GM06990 (cell line): ENCODE data around the gene TLE2.

ENCODE experiments used
- DNase-seq: peaks from one replicate; pipeline ENCODE4 v3.0.0-alpha.2; 2011; ENCODE audit not compliant: insufficient read length; ENCODE audit errors: extremely low read depth
- H3K27me3 ChIP-seq: replicated peaks from 2 replicates; pipeline ENCODE4 v1.6.0; 2011; ENCODE audit warnings: low read length; ENCODE audit not compliant: control insufficient read depth, insufficient read depth
- H3K36me3 ChIP-seq: 2 replicates; pipeline ENCODE4 v1.5.1; 2011; ENCODE audit warnings: low read length; ENCODE audit not compliant: control insufficient read depth, insufficient read depth
- H3K4me3 ChIP-seq: replicated peaks from 2 replicates; pipeline ENCODE4 v1.5.1; 2011; ENCODE audit warnings: low read depth, mild to moderate bottlenecking, control low read depth, low read length
- CTCF ChIP-seq: IDR thresholded peaks from 2 replicates; pipeline ENCODE4 v1.5.1; 2011; ENCODE audit warnings: low read length, control low read depth, mild to moderate bottlenecking, inconsistent platforms; ENCODE audit not compliant: insufficient read depth, poor library complexity, severe bottlenecking

TLE2 gene

DNA sequence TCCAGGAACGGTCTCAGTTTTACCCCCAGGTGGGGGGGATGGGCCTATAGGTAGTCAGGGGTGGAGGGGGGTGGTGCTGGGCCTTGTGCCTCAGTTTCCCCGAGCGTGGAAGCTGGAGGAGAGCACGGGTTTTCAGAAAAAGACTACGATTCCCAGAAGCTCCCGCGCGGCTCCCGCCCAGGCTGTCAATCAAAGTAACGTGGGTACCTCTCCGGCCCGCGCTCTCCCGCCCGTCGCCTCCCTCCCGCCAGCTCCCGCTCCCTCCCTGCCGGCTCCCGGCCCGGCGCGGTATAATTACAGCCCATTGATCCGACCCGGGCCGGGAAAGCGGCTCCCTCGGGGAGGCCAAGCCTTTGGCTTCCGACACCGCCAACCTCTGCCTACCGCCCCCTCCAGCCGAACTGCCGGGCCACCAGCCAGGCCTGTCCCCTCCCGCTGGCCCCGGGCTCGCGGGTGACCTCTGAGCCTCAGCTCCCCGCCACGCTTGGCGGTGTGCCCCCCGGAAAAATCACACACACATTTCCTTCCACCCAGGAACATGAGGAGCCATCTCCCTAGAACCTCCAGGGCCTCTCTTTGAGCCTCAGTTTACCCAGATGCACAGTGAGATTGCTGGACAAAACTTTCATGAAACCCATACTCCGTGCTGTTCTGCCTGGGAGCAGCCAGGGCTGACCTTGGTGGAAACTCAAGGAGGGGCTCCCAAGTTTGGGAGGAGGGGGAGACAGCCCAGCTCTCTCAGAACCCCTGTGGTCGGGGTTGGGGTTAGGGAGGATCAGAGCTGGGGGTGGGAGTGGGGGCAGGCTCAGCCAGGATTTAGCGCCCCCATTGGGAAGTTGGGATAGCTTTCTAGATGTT is 7.3 kb upstream of the TLE2 start:
- peak; percentile 10 for TF ChIP-seq CTCF
- H3K4me3 ChIP-seq: peak overlapping the region; percentile 71
- DNase-seq: peak; percentile 85
- no peaks in the 10 kb centered on the region for H3K36me3 ChIP-seq
- no peaks in the 10 kb centered on the region for H3K27me3 ChIP-seq

DNA sequence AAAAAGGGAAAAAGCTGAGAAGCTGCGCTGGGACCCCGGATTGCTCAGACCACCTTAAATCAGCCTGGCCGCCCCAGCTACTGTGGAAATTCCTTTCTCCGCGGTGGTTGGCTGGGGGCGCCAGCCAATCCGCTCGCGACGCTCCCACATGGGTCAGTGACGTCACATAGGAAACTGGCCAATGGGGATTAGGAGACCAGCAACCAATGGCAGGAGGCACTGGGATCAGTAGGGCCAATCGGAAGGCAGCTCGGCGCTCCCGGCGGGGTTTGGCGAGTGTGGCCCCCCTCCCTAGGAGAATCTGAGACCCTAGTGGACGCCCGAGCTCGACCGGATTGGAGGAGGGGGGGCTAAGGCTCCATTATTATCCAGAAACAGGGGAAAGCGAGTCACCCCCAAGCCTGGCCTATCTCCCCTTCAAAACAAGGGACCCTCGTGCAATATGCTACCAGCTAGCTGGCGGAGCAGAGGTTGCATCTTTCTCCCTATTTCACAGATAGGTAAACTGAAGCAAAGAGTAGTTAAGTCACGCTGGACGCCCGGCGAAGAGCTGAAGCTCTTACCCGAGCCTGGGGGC is 6.5 kb upstream of the TLE2 start:
- H3K36me3 ChIP-seq: no peaks in the 10 kb centered on the region
- no peak for TF ChIP-seq CTCF
- peak; percentile 96 for DNase-seq
- peak overlapping the region; percentile 71 for H3K4me3 ChIP-seq
- H3K27me3 ChIP-seq: no peaks in the 10 kb centered on the region

GRCh38 chr19:3034656-3035541 is 5.8 kb upstream of the TLE2 start:
- no peak for TF ChIP-seq CTCF
- Histone ChIP-seq H3K4me3 (peak overlapping the region; percentile 67), H3K27me3 (no peaks in the 10 kb centered on the region), H3K36me3 (no peaks in the 10 kb centered on the region)
- DNase-seq: no peak

DNA sequence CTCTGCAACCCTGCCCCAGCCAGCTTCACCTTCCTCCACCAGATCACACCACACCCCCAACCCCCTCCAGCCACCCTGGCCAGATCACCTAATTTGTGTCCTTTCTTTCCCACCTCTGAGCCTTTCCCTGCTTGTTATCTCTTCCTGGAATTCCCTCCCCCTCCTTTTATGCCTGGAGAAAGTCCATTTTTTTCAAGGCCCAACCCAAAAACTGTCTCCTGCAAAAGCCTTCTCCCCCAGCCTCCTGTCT is 5.3 kb upstream of the TLE2 start:
- Histone ChIP-seq H3K36me3 (no peaks in the 10 kb centered on the region), H3K27me3 (no peaks in the 10 kb centered on the region), H3K4me3 (no peak overlapping the region)
- TF ChIP-seq CTCF: no peak
- no peak for DNase-seq

- Histone ChIP-seq H3K4me3 (no peak overlapping the region), H3K27me3 (no peaks in the 10 kb centered on the region), H3K36me3 (no peaks in the 10 kb centered on the region)
- no peak for TF ChIP-seq CTCF
- no peak for DNase-seq
Measured at GRCh38 chr19:3033595-3034405, 4.7 kb upstream of the TLE2 start.
